GM12891 (cell line): ENCODE measurements around the gene AQP12A.

Experiments
- POLR2A ChIP-seq: IDR thresholded peaks from 2 replicates; pipeline ENCODE4 v1.6.1; 2011; ENCODE audit warnings: low read depth, low read length, control low read depth
- POLR2AphosphoS5 ChIP-seq: IDR thresholded peaks from 2 replicates; pipeline ENCODE4 v1.6.1; 2011; ENCODE audit warnings: low read depth, low read length, control low read depth
- SPI1 ChIP-seq: IDR thresholded peaks from 2 replicates; pipeline ENCODE4 v1.6.1; 2011; ENCODE audit warnings: low read depth, low read length, control low read depth
- TAF1 ChIP-seq: IDR thresholded peaks from 2 replicates; pipeline ENCODE4 v1.6.1; 2011; ENCODE audit warnings: low read depth, low read length, control low read depth

DNA sequence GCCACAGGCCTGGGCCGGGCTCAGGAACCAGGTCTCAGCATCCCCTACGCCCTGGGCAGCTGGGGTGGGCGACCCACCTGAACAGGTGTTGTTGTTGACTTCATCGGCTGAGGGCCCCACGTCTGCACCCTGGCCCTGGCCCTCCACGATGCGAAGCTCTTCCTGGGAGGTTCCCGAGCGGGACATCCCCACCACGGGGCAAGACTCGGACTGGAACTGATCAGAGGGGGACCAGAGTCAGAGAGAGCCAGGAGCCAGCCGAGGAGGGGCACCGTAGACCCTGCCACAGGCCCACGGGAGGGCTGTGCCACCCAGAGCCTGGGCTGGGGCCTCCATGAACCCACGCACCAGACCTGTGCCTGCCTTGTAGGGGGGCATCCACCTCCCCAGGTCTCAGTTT lies 54.3 kb downstream of the AQP12A start:
- no peak for TF ChIP-seq POLR2A
- TF ChIP-seq SPI1 = no peak
- TF ChIP-seq POLR2AphosphoS5 = no peak
- no peak for TF ChIP-seq TAF1
